ENCODE measurements around the gene PRMT9.

- TF ChIP-seq BHLHE40 (IDR thresholded peaks at IDR 0.05; ENCODE audit: borderline replicate concordance), result no peak
- no peak for TF ChIP-seq SP1 (IDR thresholded peaks at IDR 0.05)
- no peak for TF ChIP-seq FOXA1 (IDR thresholded peaks at IDR 0.05)
- TF ChIP-seq SUZ12 (IDR thresholded peaks at IDR 0.05), result no peak
- TF ChIP-seq CTBP1 (IDR thresholded peaks at IDR 0.05; ENCODE audit: borderline replicate concordance), result no peak
- TF ChIP-seq ELF4 (IDR thresholded peaks at IDR 0.05), result no peak
These were observed 39.4 kb upstream of the PRMT9 start for GRCh38 chr4:147723326-147723725.

All from HEK293T (cell line).